ENCODE measurements around the gene RHOB.
A peak's percentile ranks its signal among the peaks of the same experiment; 100 is the strongest.

The RHOB gene

DNA sequence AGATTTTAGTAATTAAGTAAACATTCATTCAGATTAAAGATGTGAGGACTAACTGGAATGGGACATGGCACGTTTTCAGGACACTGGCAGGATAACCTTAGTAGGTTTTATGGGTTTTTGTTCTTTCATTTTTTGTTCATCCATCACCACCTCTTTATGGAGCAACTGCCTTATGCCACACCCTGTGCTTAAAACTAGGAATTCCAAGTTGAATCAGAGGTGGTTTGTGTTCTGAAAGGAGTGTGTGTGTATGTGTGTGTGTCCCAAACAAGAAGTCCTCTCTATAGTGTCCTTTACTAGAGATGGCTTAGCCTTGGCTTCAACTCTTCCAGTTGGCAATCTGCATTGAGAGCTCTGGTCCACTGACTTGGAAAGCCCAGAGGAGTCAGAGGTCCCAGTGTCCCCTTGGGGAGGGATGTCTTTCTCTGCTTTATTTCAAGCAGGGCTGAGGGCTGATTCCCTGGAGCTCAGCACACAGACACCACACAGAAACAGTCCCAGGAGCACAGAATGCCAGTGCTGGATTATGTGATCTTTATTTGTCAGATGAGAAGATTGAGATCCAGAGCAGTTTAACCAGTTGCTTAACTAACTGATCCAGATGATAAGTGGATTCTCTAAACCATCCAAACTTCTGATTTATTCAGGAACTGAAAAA is 25.2 kb downstream of the RHOB start:
- TF ChIP-seq, protein P1, sequence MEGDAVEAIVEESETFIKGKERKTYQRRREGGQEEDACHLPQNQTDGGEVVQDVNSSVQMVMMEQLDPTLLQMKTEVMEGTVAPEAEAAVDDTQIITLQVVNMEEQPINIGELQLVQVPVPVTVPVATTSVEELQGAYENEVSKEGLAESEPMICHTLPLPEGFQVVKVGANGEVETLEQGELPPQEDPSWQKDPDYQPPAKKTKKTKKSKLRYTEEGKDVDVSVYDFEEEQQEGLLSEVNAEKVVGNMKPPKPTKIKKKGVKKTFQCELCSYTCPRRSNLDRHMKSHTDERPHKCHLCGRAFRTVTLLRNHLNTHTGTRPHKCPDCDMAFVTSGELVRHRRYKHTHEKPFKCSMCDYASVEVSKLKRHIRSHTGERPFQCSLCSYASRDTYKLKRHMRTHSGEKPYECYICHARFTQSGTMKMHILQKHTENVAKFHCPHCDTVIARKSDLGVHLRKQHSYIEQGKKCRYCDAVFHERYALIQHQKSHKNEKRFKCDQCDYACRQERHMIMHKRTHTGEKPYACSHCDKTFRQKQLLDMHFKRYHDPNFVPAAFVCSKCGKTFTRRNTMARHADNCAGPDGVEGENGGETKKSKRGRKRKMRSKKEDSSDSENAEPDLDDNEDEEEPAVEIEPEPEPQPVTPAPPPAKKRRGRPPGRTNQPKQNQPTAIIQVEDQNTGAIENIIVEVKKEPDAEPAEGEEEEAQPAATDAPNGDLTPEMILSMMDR (IDR thresholded peaks at IDR 0.05) = no peak
- Histone ChIP-seq H3K27ac (no peak overlapping the region), H3K4me3 (no peak overlapping the region)
- no peak for DNase-seq (ENCODE audit: low spot score)

DNA sequence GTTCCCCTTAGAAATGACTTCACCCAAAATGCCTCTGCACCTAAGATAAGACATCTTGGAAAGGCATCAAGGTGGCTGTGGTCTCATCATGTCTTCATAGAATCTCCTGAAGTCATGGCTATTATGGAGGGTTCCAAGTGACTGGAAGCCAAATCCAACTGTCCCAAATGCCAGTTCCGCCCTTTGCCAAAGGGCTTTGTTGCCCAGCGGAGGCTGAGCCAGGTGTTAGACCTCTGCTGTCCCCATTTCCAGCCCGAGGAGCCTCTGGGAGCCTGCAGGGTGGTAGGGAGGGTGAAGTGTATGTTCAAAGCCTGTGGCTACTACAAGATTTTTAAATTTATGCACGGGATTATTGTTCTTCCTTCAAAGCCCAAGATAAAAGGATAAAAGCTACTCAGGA is 25.7 kb downstream of the RHOB start:
- peak; percentile 28 for DNase-seq (ENCODE audit: low spot score)

DNA sequence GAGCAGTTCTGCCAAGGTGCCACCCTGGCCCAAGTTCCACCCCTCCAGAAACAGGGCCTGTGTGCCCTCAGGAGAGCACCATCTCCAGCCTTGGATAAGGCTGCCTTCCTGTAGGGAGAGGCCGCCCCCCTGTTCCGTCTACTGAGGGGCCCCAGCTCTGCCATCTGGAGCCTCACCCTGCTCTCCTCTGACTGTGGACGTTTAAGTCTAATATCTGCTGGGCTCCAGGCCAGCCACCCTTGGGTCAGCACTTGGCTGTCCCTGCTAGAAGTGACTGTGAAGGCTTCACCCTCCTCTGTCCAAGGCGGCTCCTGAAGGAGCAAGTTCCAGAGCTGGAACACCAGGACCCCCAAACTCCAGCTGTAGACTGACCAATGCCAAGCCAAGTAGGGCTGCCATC is 26.3 kb downstream of the RHOB start:
- H3K27ac ChIP-seq = no peak overlapping the region
- peak; percentile 62 for DNase-seq (ENCODE audit: low spot score)
- TF ChIP-seq, protein P1 (IDR thresholded peaks at IDR 0.05) = no peak
- no peak overlapping the region for H3K4me3 ChIP-seq

More for the DNA sequence above, 25.7 kb downstream of the RHOB start:
- H3K27ac ChIP-seq = no peak overlapping the region
- TF ChIP-seq, protein P1 (IDR thresholded peaks at IDR 0.05) = no peak
- no peak overlapping the region for H3K4me3 ChIP-seq

DNA sequence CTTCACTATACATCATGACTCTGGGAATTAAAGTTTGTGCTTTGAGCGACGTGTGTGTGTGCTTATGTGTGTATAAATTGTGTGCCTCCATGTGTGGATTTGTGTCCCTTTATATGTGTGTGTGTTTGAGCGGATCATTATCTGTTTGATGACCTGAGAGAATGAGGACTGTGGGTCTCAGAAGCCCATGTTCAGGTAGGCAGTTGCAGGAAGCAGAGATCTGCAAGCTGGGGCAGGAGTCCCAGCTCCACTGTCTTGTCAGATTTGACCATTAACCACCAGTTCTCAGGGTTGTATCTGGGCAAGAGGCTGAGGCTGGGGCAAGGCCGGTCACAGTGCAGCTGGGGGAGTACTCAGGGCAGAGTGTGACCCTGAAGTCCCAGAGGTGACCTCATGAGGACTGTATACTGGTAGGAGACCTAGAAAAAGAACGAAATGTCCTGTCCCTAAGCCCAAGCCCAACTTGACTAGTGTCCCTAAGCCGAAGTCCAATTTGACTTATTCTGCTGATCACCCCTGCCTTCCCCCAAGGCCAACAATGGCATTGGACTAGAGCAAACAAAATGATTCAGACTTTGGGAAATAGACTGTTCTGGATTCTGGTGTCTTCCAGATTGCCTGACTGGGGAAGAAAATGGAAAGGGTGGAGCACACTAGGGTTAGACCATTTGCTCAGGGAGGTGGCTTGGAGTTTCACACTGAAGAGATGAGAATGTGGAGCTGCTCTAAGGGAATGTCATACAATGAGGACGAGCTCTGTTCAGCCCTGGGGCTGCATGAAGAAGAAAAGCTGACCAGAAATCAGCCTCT is 28.1 kb downstream of the RHOB start:
- H3K27ac ChIP-seq = peak overlapping the region in 1 of 2 donors; percentile 18
- TF ChIP-seq, protein P1 (IDR thresholded peaks at IDR 0.05) = no peak
- DNase-seq (ENCODE audit: low spot score) = peak; percentile 67
- H3K4me3 ChIP-seq = no peak overlapping the region

DNA sequence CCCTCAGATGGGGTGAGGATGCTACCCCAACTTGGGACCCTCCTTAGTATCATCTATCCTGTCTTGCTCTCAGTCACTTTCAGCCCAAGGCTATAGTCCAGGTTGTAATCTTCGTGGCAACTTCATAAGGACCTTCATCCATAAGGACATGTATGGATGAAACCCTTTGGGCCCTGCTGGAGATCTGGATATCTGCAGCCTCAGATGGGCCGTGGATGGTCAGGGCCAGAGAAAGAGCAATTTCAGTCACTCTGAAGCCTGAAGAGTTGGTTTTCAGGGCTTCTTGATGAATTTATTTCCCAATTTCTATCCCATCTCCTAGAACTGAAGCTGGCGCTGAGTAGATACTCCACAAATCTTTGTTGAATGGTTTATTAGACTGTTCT is 28.7 kb downstream of the RHOB start:
- peak overlapping the region in 1 of 2 donors; percentile 18 for H3K27ac ChIP-seq
- TF ChIP-seq, protein P1 (IDR thresholded peaks at IDR 0.05) = no peak
- DNase-seq (ENCODE audit: low spot score) = no peak
- no peak overlapping the region for H3K4me3 ChIP-seq

DNA sequence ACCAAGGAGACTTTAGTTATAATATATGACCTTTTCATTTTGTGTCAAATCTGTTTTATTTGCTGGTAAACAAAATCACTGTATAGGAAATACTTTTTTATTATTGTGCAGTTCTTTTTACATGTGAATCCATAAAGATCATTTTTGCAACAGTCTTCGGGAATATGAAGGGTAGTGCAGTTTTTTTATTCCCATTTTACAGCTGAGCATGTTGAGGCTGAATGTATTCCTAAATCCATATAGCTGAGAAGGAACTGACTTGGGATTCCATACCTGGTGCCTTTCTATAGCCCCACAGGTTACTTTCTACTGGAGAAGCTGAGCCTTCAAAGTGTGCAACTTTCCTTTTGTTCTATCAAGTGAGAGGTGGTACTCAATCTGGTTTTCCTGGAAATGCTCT is 29.6 kb downstream of the RHOB start:
- Histone ChIP-seq H3K27ac (no peak overlapping the region), H3K4me3 (no peak overlapping the region)
- DNase-seq (ENCODE audit: low spot score) = no peak
- TF ChIP-seq, protein P1 (IDR thresholded peaks at IDR 0.05) = no peak

DNA sequence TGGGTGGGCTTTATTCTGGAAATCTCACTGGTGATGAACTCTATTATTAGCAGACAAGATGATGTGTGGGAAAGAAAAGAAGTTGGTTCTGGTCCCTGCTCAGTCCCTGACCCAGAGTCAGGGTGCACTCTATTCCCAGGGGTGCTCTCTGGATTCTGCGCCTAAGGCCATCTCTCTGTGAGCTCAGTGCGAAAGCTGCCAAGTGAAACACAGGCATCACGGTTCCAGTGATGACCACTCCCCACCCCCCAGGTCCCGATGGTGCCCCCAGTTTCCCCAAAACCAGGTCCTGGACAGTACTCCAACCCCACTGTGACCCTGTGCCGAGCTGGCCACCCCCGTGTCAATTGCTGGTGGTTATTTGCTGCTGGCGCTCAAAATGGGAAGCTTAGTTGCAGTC is 30.1 kb downstream of the RHOB start:
- no peak overlapping the region for H3K4me3 ChIP-seq
- TF ChIP-seq, protein P1 (IDR thresholded peaks at IDR 0.05) = no peak
- H3K27ac ChIP-seq = no peak overlapping the region
- DNase-seq (ENCODE audit: low spot score) = peak; percentile 45

Data from coronary artery (tissue), 2 donors.